ENCODE data around the gene METTL2A.
A peak's percentile ranks its signal among the peaks of the same experiment; 100 is the strongest.
"Not testable (repeated sequence)": the region's sequence is repeated elsewhere in the genome, so short reads cannot be mapped to it uniquely, and the experiment has no call there.

METTL2A gene

DNA sequence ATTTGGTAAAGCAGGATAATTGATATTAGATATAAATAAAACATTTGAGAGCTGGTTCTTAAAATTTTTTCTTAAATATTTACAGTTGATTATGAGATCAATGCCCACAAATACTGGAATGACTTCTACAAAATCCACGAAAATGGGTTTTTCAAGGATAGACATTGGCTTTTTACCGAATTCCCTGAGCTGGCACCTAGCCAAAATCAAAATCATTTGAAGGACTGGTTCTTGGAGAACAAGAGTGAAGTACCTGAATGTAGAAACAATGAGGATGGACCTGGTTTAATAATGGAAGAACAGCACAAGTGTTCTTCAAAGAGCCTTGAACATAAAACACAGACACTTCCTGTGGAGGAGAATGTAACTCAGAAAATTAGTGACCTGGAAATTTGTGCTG lies 2.5 kb downstream of the METTL2A start:
- H3K4ac ChIP-seq (ENCODE audit: low read depth, low read length); H3K27ac ChIP-seq (ENCODE audit: low read depth, low read length); H3K79me2 ChIP-seq (ENCODE audit: control insufficient read depth, insufficient read depth, low read length, poor library complexity); H3K27me3 ChIP-seq (ENCODE audit: insufficient read depth, low read length); H2BK12ac ChIP-seq (ENCODE audit: low read length); H3K18ac ChIP-seq (ENCODE audit: low read length); H4K91ac ChIP-seq (ENCODE audit: low read depth, low read length); H3K9ac ChIP-seq (ENCODE audit: low read length); H4K12ac ChIP-seq (ENCODE audit: low read depth, low read length); H3K9me3 ChIP-seq (ENCODE audit: insufficient read depth, low read depth, low read length); H3K36me3 ChIP-seq (ENCODE audit: control insufficient read depth in 1 of 2, insufficient read depth in 2 of 2, low read length in 2 of 2); H4K8ac ChIP-seq (ENCODE audit: low read depth, low read length); H2BK120ac ChIP-seq (ENCODE audit: insufficient read depth, low read length, poor library complexity); DNase-seq; H3K4me1 ChIP-seq (ENCODE audit: control insufficient read depth in 1 of 2, insufficient read depth in 2 of 2, low read length in 2 of 2); H3K4me3 ChIP-seq (ENCODE audit: low read depth, low read length); H3K4me2 ChIP-seq (ENCODE audit: low read length); H3K23ac ChIP-seq (ENCODE audit: low read length); H3K79me1 ChIP-seq (ENCODE audit: low read length); H2AK5ac ChIP-seq (ENCODE audit: low read length); H2BK5ac ChIP-seq (ENCODE audit: low read depth, low read length, poor library complexity); H3K14ac ChIP-seq (ENCODE audit: low read length); H2AFZ ChIP-seq (ENCODE audit: insufficient read depth, low read length, poor library complexity): not testable (repeated sequence)
- WGBS (ENCODE audit: extremely low coverage, insufficient coverage, insufficient read length), result no CpG with 5 or more reads among the region's 2 CpGs

DNA sequence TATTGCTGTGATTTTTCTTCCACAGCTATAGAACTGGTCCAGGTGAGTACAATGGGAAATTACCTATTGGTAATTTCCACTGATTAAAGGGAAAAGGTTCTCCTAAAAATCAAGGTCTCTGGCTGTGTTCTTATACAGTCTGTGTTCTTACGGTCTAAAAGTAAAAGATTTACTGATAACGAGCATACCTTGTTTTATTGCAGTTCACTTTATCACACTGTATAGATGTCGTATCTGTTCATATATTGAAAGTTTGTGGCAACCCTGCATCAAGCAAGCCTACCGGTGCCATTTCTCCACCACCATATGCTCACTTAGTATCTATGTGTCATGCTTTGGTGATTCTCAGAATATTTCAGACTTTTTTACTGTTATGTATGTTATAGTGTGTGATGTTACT lies 11.6 kb downstream of the METTL2A start:
- H3K36me3 ChIP-seq (ENCODE audit: control insufficient read depth in 1 of 2, insufficient read depth in 2 of 2, low read length in 2 of 2), result not testable (repeated sequence)

DNA sequence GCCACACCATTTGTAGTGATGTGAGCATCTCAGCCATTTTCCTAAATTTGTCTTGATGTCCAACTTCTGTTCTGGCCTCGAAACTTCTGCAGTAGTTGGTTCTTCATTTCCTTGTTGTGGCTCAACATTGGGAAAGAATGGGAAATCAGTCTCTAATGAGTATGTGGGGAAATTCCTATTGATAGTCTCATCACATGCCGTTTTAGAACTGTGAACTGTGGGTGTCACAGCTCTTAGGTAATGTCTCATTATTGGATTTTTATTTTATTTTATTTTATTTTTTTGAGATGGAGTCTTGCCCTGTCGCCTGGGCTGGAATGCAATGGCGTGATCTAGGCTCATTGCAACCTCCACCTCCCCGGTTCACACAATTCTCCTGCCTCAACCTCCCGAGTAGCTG lies 17.5 kb downstream of the METTL2A start:
- H3K27me3 ChIP-seq (ENCODE audit: insufficient read depth, low read length); H2BK120ac ChIP-seq (ENCODE audit: insufficient read depth, low read length, poor library complexity); H4K91ac ChIP-seq (ENCODE audit: low read depth, low read length); H2BK12ac ChIP-seq (ENCODE audit: low read length); H2AFZ ChIP-seq (ENCODE audit: insufficient read depth, low read length, poor library complexity); H3K9me3 ChIP-seq (ENCODE audit: insufficient read depth, low read depth, low read length); H4K12ac ChIP-seq (ENCODE audit: low read depth, low read length); H3K4ac ChIP-seq (ENCODE audit: low read depth, low read length); DNase-seq; H3K9ac ChIP-seq (ENCODE audit: low read length); H3K18ac ChIP-seq (ENCODE audit: low read length); H3K23ac ChIP-seq (ENCODE audit: low read length); H2AK5ac ChIP-seq (ENCODE audit: low read length); H3K79me2 ChIP-seq (ENCODE audit: control insufficient read depth, insufficient read depth, low read length, poor library complexity); H4K8ac ChIP-seq (ENCODE audit: low read depth, low read length); H3K4me2 ChIP-seq (ENCODE audit: low read length); H3K4me3 ChIP-seq (ENCODE audit: low read depth, low read length); H2BK5ac ChIP-seq (ENCODE audit: low read depth, low read length, poor library complexity); H3K4me1 ChIP-seq (ENCODE audit: control insufficient read depth in 1 of 2, insufficient read depth in 2 of 2, low read length in 2 of 2); H3K27ac ChIP-seq (ENCODE audit: low read depth, low read length); H3K14ac ChIP-seq (ENCODE audit: low read length); H3K79me1 ChIP-seq (ENCODE audit: low read length): not testable (repeated sequence)
- no CpG with 5 or more reads among the region's 6 CpGs for WGBS (ENCODE audit: extremely low coverage, insufficient coverage, insufficient read length)
- peaks cover 13 to 19% of the 10 kb centered on the region in 2 experiments for H3K36me3 ChIP-seq (ENCODE audit: control insufficient read depth in 1 of 2, insufficient read depth in 2 of 2, low read length in 2 of 2)

More for the DNA sequence above, 11.6 kb downstream of the METTL2A start:
- no CpG with 5 or more reads among the region's 4 CpGs for WGBS (ENCODE audit: extremely low coverage, insufficient coverage, insufficient read length)
- H3K9me3 ChIP-seq (ENCODE audit: insufficient read depth, low read depth, low read length); H4K8ac ChIP-seq (ENCODE audit: low read depth, low read length); H3K18ac ChIP-seq (ENCODE audit: low read length); H4K91ac ChIP-seq (ENCODE audit: low read depth, low read length); H2AK5ac ChIP-seq (ENCODE audit: low read length); H3K4me2 ChIP-seq (ENCODE audit: low read length); H3K79me1 ChIP-seq (ENCODE audit: low read length); H3K14ac ChIP-seq (ENCODE audit: low read length); H3K79me2 ChIP-seq (ENCODE audit: control insufficient read depth, insufficient read depth, low read length, poor library complexity); H3K9ac ChIP-seq (ENCODE audit: low read length); H4K12ac ChIP-seq (ENCODE audit: low read depth, low read length); H2BK5ac ChIP-seq (ENCODE audit: low read depth, low read length, poor library complexity); H3K23ac ChIP-seq (ENCODE audit: low read length); H2AFZ ChIP-seq (ENCODE audit: insufficient read depth, low read length, poor library complexity); H2BK12ac ChIP-seq (ENCODE audit: low read length); H3K4ac ChIP-seq (ENCODE audit: low read depth, low read length); H3K27me3 ChIP-seq (ENCODE audit: insufficient read depth, low read length); DNase-seq; H2BK120ac ChIP-seq (ENCODE audit: insufficient read depth, low read length, poor library complexity); H3K27ac ChIP-seq (ENCODE audit: low read depth, low read length); H3K4me1 ChIP-seq (ENCODE audit: control insufficient read depth in 1 of 2, insufficient read depth in 2 of 2, low read length in 2 of 2); H3K4me3 ChIP-seq (ENCODE audit: low read depth, low read length): not testable (repeated sequence)

DNA sequence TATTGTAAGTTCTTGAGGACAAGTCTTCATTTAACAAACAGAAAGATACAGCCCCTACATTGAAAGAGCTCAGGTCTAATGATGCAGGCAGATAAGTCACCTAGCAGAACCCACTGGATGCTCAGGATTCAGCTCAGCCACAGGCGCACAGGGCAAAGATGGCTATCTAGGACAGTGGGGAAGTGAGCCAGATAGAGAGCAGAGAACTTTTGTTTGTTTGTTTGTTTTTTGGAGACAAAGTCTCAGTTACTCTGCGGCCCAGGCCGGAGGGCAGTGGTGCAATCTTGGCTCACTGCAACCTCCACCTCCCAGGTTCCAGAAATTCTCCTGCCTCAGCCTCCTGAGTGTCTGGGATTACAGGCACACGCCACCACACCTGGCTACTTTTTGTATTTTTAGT lies 20.4 kb downstream of the METTL2A start:
- H2BK12ac ChIP-seq (ENCODE audit: low read length), result no peak overlapping the region
- no peak overlapping the region for H2AFZ ChIP-seq (ENCODE audit: insufficient read depth, low read length, poor library complexity)
- DNase-seq, result peak; percentile 1 to 56
- H2AK5ac ChIP-seq (ENCODE audit: low read length), result no peak overlapping the region
- WGBS (ENCODE audit: extremely low coverage, insufficient coverage, insufficient read length), result no CpG with 5 or more reads among the region's 4 CpGs
- H3K9me3 ChIP-seq (ENCODE audit: insufficient read depth, low read depth, low read length), result no peaks in the 10 kb centered on the region
- no peaks in the 10 kb centered on the region for H3K27me3 ChIP-seq (ENCODE audit: insufficient read depth, low read length)
- no peaks in the 10 kb centered on the region for H3K4me1 ChIP-seq (ENCODE audit: control insufficient read depth in 1 of 2, insufficient read depth in 2 of 2, low read length in 2 of 2)
- H3K4me3 ChIP-seq (ENCODE audit: low read depth, low read length), result no peak overlapping the region
- H3K18ac ChIP-seq (ENCODE audit: low read length), result no peak overlapping the region
- H4K12ac ChIP-seq (ENCODE audit: low read depth, low read length), result no peak overlapping the region
- H3K4ac ChIP-seq (ENCODE audit: low read depth, low read length), result no peak overlapping the region
- H4K8ac ChIP-seq (ENCODE audit: low read depth, low read length), result no peak overlapping the region
- H3K79me1 ChIP-seq (ENCODE audit: low read length), result no peaks in the 10 kb centered on the region
- no peak overlapping the region for H2BK120ac ChIP-seq (ENCODE audit: insufficient read depth, low read length, poor library complexity)
- no peak overlapping the region for H3K4me2 ChIP-seq (ENCODE audit: low read length)
- H3K14ac ChIP-seq (ENCODE audit: low read length), result no peak overlapping the region
- H3K23ac ChIP-seq (ENCODE audit: low read length), result no peak overlapping the region
- H3K79me2 ChIP-seq (ENCODE audit: control insufficient read depth, insufficient read depth, low read length, poor library complexity), result no peaks in the 10 kb centered on the region
- H3K36me3 ChIP-seq (ENCODE audit: control insufficient read depth in 1 of 2, insufficient read depth in 2 of 2, low read length in 2 of 2), result peaks cover 19 to 26% of the 10 kb centered on the region in 2 experiments
- no peak overlapping the region for H4K91ac ChIP-seq (ENCODE audit: low read depth, low read length)
- no peak overlapping the region for H3K9ac ChIP-seq (ENCODE audit: low read length)
- H2BK5ac ChIP-seq (ENCODE audit: low read depth, low read length, poor library complexity), result no peak overlapping the region
- H3K27ac ChIP-seq (ENCODE audit: low read depth, low read length), result no peak overlapping the region
